ENCODE measurements around the gene WRNIP1.

WRNIP1 gene

GRCh38 chr6:2764610-2765165 is 505 bp upstream of the WRNIP1 start:
- peak; percentile 71 for DNase-seq (ENCODE audit: low spot score)
- in situ Hi-C loops (cut with MboI; ENCODE audit: low sequenced_read_pairs, unreplicated experiment): no loop called here
- no peak for TF ChIP-seq CTCF (IDR thresholded peaks at IDR 0.05; ENCODE audit: borderline replicate concordance, control extremely low read depth, extremely low read depth, insufficient read depth, missing control alignments)

- no peak for TF ChIP-seq CTCF (IDR thresholded peaks at IDR 0.05; ENCODE audit: borderline replicate concordance, control extremely low read depth, extremely low read depth, insufficient read depth, missing control alignments)
- in situ Hi-C loops (cut with MboI; ENCODE audit: low sequenced_read_pairs, unreplicated experiment): no loop called here
- DNase-seq (ENCODE audit: low spot score): peak; percentile 76
These were observed 938 bp downstream of the WRNIP1 start for GRCh38 chr6:2765896-2766766.

GRCh38 chr6:2766767-2767656 is 1.8 kb downstream of the WRNIP1 start:
- TF ChIP-seq CTCF (IDR thresholded peaks at IDR 0.05; ENCODE audit: borderline replicate concordance, control extremely low read depth, extremely low read depth, insufficient read depth, missing control alignments): no peak
- in situ Hi-C loops (cut with MboI; ENCODE audit: low sequenced_read_pairs, unreplicated experiment): no loop called here
- DNase-seq (ENCODE audit: low spot score): no peak

- TF ChIP-seq CTCF (IDR thresholded peaks at IDR 0.05; ENCODE audit: borderline replicate concordance, control extremely low read depth, extremely low read depth, insufficient read depth, missing control alignments): no peak
- no peak for DNase-seq (ENCODE audit: low spot score)
- in situ Hi-C loops (cut with MboI; ENCODE audit: low sequenced_read_pairs, unreplicated experiment): no loop called here
These were observed 2.7 kb downstream of the WRNIP1 start for GRCh38 chr6:2767657-2768524.

- DNase-seq (ENCODE audit: low spot score): no peak
- TF ChIP-seq CTCF (IDR thresholded peaks at IDR 0.05; ENCODE audit: borderline replicate concordance, control extremely low read depth, extremely low read depth, insufficient read depth, missing control alignments): no peak
- in situ Hi-C loops (cut with MboI; ENCODE audit: low sequenced_read_pairs, unreplicated experiment): no loop called here
These were observed 3.5 kb downstream of the WRNIP1 start for GRCh38 chr6:2768696-2769095.

All from GM13976 (cell line).